Parathyroid adenoma (tissue), 2 donors: Measurements from ENCODE around the gene PEMT.

Experiments used
- H2AFZ ChIP-seq: fragments of 300-600 bp; sonication (generic); one replicate; pipeline ENCODE4 v1.7.0; 2017; ENCODE audit warnings: antibody characterized with exemption, mild to moderate bottlenecking
- H3K27ac ChIP-seq: fragments of 300-600 bp; sonication (generic); one replicate; pipeline ENCODE4 v1.7.0; 2017
- H3K27me3 ChIP-seq: fragments of 300-600 bp; sonication (generic); one replicate; pipeline ENCODE4 v1.7.0; 2017; ENCODE audit warnings: low read length; ENCODE audit not compliant: control insufficient read depth, insufficient read depth
- H3K36me3 ChIP-seq: fragments of 300-600 bp; sonication (generic); one replicate; pipeline ENCODE4 v1.7.0; 2017; ENCODE audit warnings: low read length; ENCODE audit not compliant: control insufficient read depth, insufficient read depth
- H3K4me1 ChIP-seq: fragments of 300-600 bp; sonication (generic); one replicate; pipeline ENCODE4 v1.7.0; 2017; ENCODE audit warnings: control low read depth
- H3K4me2 ChIP-seq: fragments of 300-600 bp; sonication (generic); one replicate; pipeline ENCODE4 v1.7.0; 2017; ENCODE audit warnings: low read length
- H3K4me3 ChIP-seq: fragments of 300-600 bp; sonication (generic); one replicate; pipeline ENCODE4 v1.7.0; 2017; ENCODE audit warnings: low read depth, low read length
- H3K79me2 ChIP-seq: fragments of 300-600 bp; sonication (generic); one replicate; pipeline ENCODE4 v1.7.0; 2017; ENCODE audit warnings: control low read depth
- H3K9ac ChIP-seq: fragments of 300-600 bp; sonication (generic); one replicate; pipeline ENCODE4 v1.7.0; 2017; ENCODE audit warnings: mild to moderate bottlenecking
- H3K9me3 ChIP-seq: fragments of 300-600 bp; sonication (generic); one replicate; pipeline ENCODE4 v1.7.0; 2017; ENCODE audit warnings: low read length; ENCODE audit not compliant: control insufficient read depth
- CTCF ChIP-seq: fragments of 300-600 bp; sonication (generic); IDR thresholded peaks from one replicate; pipeline ENCODE4 v1.7.0; 2017; ENCODE audit warnings: antibody characterized with exemption, mild to moderate bottlenecking
- donor health status: primary hyperparathyroidism.

PEMT gene

GRCh38 chr17:17528696-17529652 is 62.5 kb downstream of the PEMT start:
- H3K79me2 ChIP-seq: peaks cover 12% of the 10 kb centered on the region
- H3K4me3 ChIP-seq: no peak overlapping the region
- H3K4me1 ChIP-seq: no peaks in the 10 kb centered on the region
- H2AFZ ChIP-seq: no peak overlapping the region
- no peak for TF ChIP-seq CTCF
- H3K4me2 ChIP-seq: no peak overlapping the region
- no peaks in the 10 kb centered on the region for H3K36me3 ChIP-seq
- no peak overlapping the region for H3K27ac ChIP-seq
- H3K9me3 ChIP-seq: no peaks in the 10 kb centered on the region
- no peak overlapping the region for H3K9ac ChIP-seq
- no peaks in the 10 kb centered on the region for H3K27me3 ChIP-seq

- Histone ChIP-seq H3K9ac (no peak overlapping the region), H3K9me3 (no peaks in the 10 kb centered on the region), H3K4me2 (no peak overlapping the region), H2AFZ (no peak overlapping the region), H3K36me3 (no peaks in the 10 kb centered on the region), H3K79me2 (peaks cover 12% of the 10 kb centered on the region), H3K27ac (no peak overlapping the region), H3K27me3 (no peaks in the 10 kb centered on the region), H3K4me3 (no peak overlapping the region), H3K4me1 (no peaks in the 10 kb centered on the region)
- no peak for TF ChIP-seq CTCF
These were observed 63.5 kb downstream of the PEMT start for GRCh38 chr17:17527956-17528500.

GRCh38 chr17:17527534-17527933 is 64.0 kb downstream of the PEMT start:
- no peak overlapping the region for H3K9ac ChIP-seq
- H3K27me3 ChIP-seq: no peaks in the 10 kb centered on the region
- no peaks in the 10 kb centered on the region for H3K4me1 ChIP-seq
- H3K79me2 ChIP-seq: peaks cover 12% of the 10 kb centered on the region
- no peaks in the 10 kb centered on the region for H3K9me3 ChIP-seq
- H3K4me2 ChIP-seq: no peak overlapping the region
- H2AFZ ChIP-seq: no peak overlapping the region
- H3K4me3 ChIP-seq: no peak overlapping the region
- no peak for TF ChIP-seq CTCF
- H3K27ac ChIP-seq: no peak overlapping the region
- no peaks in the 10 kb centered on the region for H3K36me3 ChIP-seq

GRCh38 chr17:17526369-17526768 is 65.1 kb downstream of the PEMT start:
- Histone ChIP-seq H3K9me3 (no peaks in the 10 kb centered on the region), H3K36me3 (no peaks in the 10 kb centered on the region), H3K9ac (no peak overlapping the region), H3K27ac (no peak overlapping the region), H2AFZ (no peak overlapping the region), H3K4me1 (no peaks in the 10 kb centered on the region), H3K27me3 (no peaks in the 10 kb centered on the region), H3K4me3 (no peak overlapping the region), H3K79me2 (peaks cover 12% of the 10 kb centered on the region), H3K4me2 (no peak overlapping the region)
- no peak for TF ChIP-seq CTCF
